Measurements from ENCODE around the gene IDI1. TPM values are rescaled to one million over a fixed set of nuclear protein-coding genes. Genes with fewer than 3 reads are reported as not detected.

IDI1 gene
- total RNA-seq, 1 experiment from 2014 or later: 47.2 TPM

GRCh38 chr10:990808-991207 lies 58.1 kb downstream of the IDI1 start (continued):
- TF ChIP-seq AR (CRISPR knock-in tag; IDR thresholded peaks at IDR 0.05) (no peak), ZNF317 (CRISPR knock-in tag; IDR thresholded peaks at IDR 0.05; ENCODE audit: borderline replicate concordance, low read depth) (no peak), ATF1 (CRISPR knock-in tag; IDR thresholded peaks at IDR 0.05) (no peak), E2F1 (CRISPR knock-in tag; IDR thresholded peaks at IDR 0.05) (no peak), ZNF423 (CRISPR knock-in tag; IDR thresholded peaks at IDR 0.05) (no peak), FOXP4 (CRISPR knock-in tag; IDR thresholded peaks at IDR 0.05) (no peak), MXD4 (CRISPR knock-in tag; IDR thresholded peaks at IDR 0.05; ENCODE audit: borderline replicate concordance) (no peak), CTCF (IDR thresholded peaks at IDR 0.05) (no peak), KAT7 (CRISPR knock-in tag; IDR thresholded peaks at IDR 0.05; ENCODE audit: borderline replicate concordance) (no peak), JAZF1 (CRISPR knock-in tag; IDR thresholded peaks at IDR 0.05) (no peak), SP1 (CRISPR knock-in tag; conservative IDR thresholded peaks at IDR 0.05) (no peak)
- TF ChIP-seq, protein P1, sequence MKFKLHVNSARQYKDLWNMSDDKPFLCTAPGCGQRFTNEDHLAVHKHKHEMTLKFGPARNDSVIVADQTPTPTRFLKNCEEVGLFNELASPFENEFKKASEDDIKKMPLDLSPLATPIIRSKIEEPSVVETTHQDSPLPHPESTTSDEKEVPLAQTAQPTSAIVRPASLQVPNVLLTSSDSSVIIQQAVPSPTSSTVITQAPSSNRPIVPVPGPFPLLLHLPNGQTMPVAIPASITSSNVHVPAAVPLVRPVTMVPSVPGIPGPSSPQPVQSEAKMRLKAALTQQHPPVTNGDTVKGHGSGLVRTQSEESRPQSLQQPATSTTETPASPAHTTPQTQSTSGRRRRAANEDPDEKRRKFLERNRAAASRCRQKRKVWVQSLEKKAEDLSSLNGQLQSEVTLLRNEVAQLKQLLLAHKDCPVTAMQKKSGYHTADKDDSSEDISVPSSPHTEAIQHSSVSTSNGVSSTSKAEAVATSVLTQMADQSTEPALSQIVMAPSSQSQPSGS (CRISPR knock-in tag; IDR thresholded peaks at IDR 0.05; ENCODE audit: borderline replicate concordance, low read depth): no peak
- TF ChIP-seq, protein P2, sequence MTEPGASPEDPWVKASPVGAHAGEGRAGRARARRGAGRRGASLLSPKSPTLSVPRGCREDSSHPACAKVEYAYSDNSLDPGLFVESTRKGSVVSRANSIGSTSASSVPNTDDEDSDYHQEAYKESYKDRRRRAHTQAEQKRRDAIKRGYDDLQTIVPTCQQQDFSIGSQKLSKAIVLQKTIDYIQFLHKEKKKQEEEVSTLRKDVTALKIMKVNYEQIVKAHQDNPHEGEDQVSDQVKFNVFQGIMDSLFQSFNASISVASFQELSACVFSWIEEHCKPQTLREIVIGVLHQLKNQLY (CRISPR knock-in tag; IDR thresholded peaks at IDR 0.05): no peak

Other genes starting within 250 kb of the IDI1 start
- 83.0 to 91.5 TPM (median 87.1 TPM) in 3 replicates for gene LARP4B, start 117.4 kb downstream of the IDI1 start, total RNA-seq (2021)
- gene GTPBP4, start 60.7 kb downstream of the IDI1 start, total RNA-seq (2021): 79.5 to 97.4 TPM (median 81.6 TPM) in 3 replicates
- not detected in 3 replicates for gene IDI2, start 23.3 kb downstream of the IDI1 start, total RNA-seq (2021)
- gene WDR37, start 7.3 kb upstream of the IDI1 start, total RNA-seq (2021): 10.4 to 13.6 TPM (median 11.8 TPM) in 3 replicates